ENCODE results near the gene NCOA3.

Gene NCOA3

GRCh38 chr20:47466213-47466612 is 35.5 kb upstream of the NCOA3 start:
- Histone ChIP-seq H2BK15ac (ENCODE audit: low read depth, poor library complexity, severe bottlenecking) (no peak overlapping the region), H3K79me1 (replicated peaks; ENCODE audit: low read length, poor library complexity, severe bottlenecking) (no peaks in the 10 kb centered on the region), H3K23ac (ENCODE audit: low read length in 2 of 2) (no peak overlapping the region), H3K4me3 (ENCODE audit: insufficient read depth in 1 of 2, low read depth in 1 of 2, low read length in 2 of 2) (no peak overlapping the region), H2BK120ac (ENCODE audit: low read depth, low read length) (no peak overlapping the region), H3K4me2 (ENCODE audit: low read length, poor library complexity, severe bottlenecking) (no peak overlapping the region), H2AK5ac (ENCODE audit: low read length, severe bottlenecking) (no peak overlapping the region), H2BK5ac (ENCODE audit: low read depth, low read length, poor library complexity, severe bottlenecking) (no peak overlapping the region), H4K91ac (ENCODE audit: low read length) (no peak overlapping the region), H3K27me3 (ENCODE audit: control insufficient read depth in 1 of 2, insufficient read depth in 1 of 2, low read length in 2 of 2) (no peaks in the 10 kb centered on the region), H3K9me3 (ENCODE audit: control insufficient read depth, low read length) (no peaks in the 10 kb centered on the region), H3K27ac (ENCODE audit: low read length, poor library complexity, severe bottlenecking) (no peak overlapping the region), H3K4ac (ENCODE audit: low read depth in 1 of 2, low read length in 2 of 2) (no peak overlapping the region), H4K8ac (ENCODE audit: low read length) (no peak overlapping the region), H3K18ac (ENCODE audit: low read depth in 1 of 2, low read length in 2 of 2) (no peak overlapping the region), H3K14ac (ENCODE audit: low read length in 2 of 2) (no peak overlapping the region), H3K9ac (ENCODE audit: low read length) (no peak overlapping the region), H3K36me3 (ENCODE audit: control insufficient read depth in 1 of 2, insufficient read depth in 2 of 2, low read depth in 1 of 2, low read length in 2 of 2) (no peaks in the 10 kb centered on the region), H2BK12ac (ENCODE audit: low read length in 2 of 2) (no peak overlapping the region), H2AFZ (ENCODE audit: low read depth, low read length) (no peak overlapping the region), H3K4me1 (ENCODE audit: control insufficient read depth, insufficient read depth, low read depth, low read length) (peaks cover 1% of the 10 kb centered on the region)
- WGBS = 99% methylated on average over 2 of the region's 2 CpGs
- no peak for DNase-seq

- 92% methylated on average over 14 of the region's 15 CpGs for WGBS
- H3K4me2 ChIP-seq (ENCODE audit: low read length, poor library complexity, severe bottlenecking) = no peak overlapping the region
Observed at GRCh38 chr20:47466704-47467459, 34.8 kb upstream of the NCOA3 start.

GRCh38 chr20:47468290-47469050 is 33.2 kb upstream of the NCOA3 start:
- Histone ChIP-seq H3K79me1 (replicated peaks; ENCODE audit: low read length, poor library complexity, severe bottlenecking) (no peaks in the 10 kb centered on the region), H3K27ac (ENCODE audit: low read length, poor library complexity, severe bottlenecking) (no peak overlapping the region), H3K9me3 (ENCODE audit: control insufficient read depth, low read length) (no peaks in the 10 kb centered on the region), H2AFZ (ENCODE audit: low read depth, low read length) (no peak overlapping the region), H2BK12ac (ENCODE audit: low read length in 2 of 2) (no peak overlapping the region), H3K23ac (ENCODE audit: low read length in 2 of 2) (no peak overlapping the region), H3K9ac (ENCODE audit: low read length) (no peak overlapping the region), H3K18ac (ENCODE audit: low read depth in 1 of 2, low read length in 2 of 2) (no peak overlapping the region), H2AK5ac (ENCODE audit: low read length, severe bottlenecking) (no peak overlapping the region), H4K91ac (ENCODE audit: low read length) (no peak overlapping the region), H2BK15ac (ENCODE audit: low read depth, poor library complexity, severe bottlenecking) (no peak overlapping the region), H3K4me1 (ENCODE audit: control insufficient read depth, insufficient read depth, low read depth, low read length) (peaks cover 1% of the 10 kb centered on the region), H3K4ac (ENCODE audit: low read depth in 1 of 2, low read length in 2 of 2) (no peak overlapping the region), H3K36me3 (ENCODE audit: control insufficient read depth in 1 of 2, insufficient read depth in 2 of 2, low read depth in 1 of 2, low read length in 2 of 2) (no peaks in the 10 kb centered on the region), H3K14ac (ENCODE audit: low read length in 2 of 2) (no peak overlapping the region), H2BK5ac (ENCODE audit: low read depth, low read length, poor library complexity, severe bottlenecking) (no peak overlapping the region), H3K27me3 (ENCODE audit: control insufficient read depth in 1 of 2, insufficient read depth in 1 of 2, low read length in 2 of 2) (no peaks in the 10 kb centered on the region), H3K4me3 (ENCODE audit: insufficient read depth in 1 of 2, low read depth in 1 of 2, low read length in 2 of 2) (no peak overlapping the region), H2BK120ac (ENCODE audit: low read depth, low read length) (no peak overlapping the region), H3K4me2 (ENCODE audit: low read length, poor library complexity, severe bottlenecking) (no peak overlapping the region), H4K8ac (ENCODE audit: low read length) (no peak overlapping the region)
- no peak for DNase-seq
- WGBS = 92% methylated on average over 12 of the region's 14 CpGs

More at GRCh38 chr20:47466704-47467459, 34.8 kb upstream of the NCOA3 start:
- H3K79me1 ChIP-seq (replicated peaks; ENCODE audit: low read length, poor library complexity, severe bottlenecking) = no peaks in the 10 kb centered on the region
- H3K27ac ChIP-seq (ENCODE audit: low read length, poor library complexity, severe bottlenecking) = no peak overlapping the region
- no peak overlapping the region for H2AFZ ChIP-seq (ENCODE audit: low read depth, low read length)
- H3K36me3 ChIP-seq (ENCODE audit: control insufficient read depth in 1 of 2, insufficient read depth in 2 of 2, low read depth in 1 of 2, low read length in 2 of 2) = no peaks in the 10 kb centered on the region
- no peak for DNase-seq
- no peak overlapping the region for H2BK15ac ChIP-seq (ENCODE audit: low read depth, poor library complexity, severe bottlenecking)
- no peak overlapping the region for H2BK5ac ChIP-seq (ENCODE audit: low read depth, low read length, poor library complexity, severe bottlenecking)
- H4K91ac ChIP-seq (ENCODE audit: low read length) = no peak overlapping the region
- H3K4me1 ChIP-seq (ENCODE audit: control insufficient read depth, insufficient read depth, low read depth, low read length) = peaks cover 1% of the 10 kb centered on the region
- no peak overlapping the region for H3K4ac ChIP-seq (ENCODE audit: low read depth in 1 of 2, low read length in 2 of 2)
- H3K14ac ChIP-seq (ENCODE audit: low read length in 2 of 2) = no peak overlapping the region
- no peak overlapping the region for H3K9ac ChIP-seq (ENCODE audit: low read length)
- no peak overlapping the region for H3K18ac ChIP-seq (ENCODE audit: low read depth in 1 of 2, low read length in 2 of 2)
- no peak overlapping the region for H2AK5ac ChIP-seq (ENCODE audit: low read length, severe bottlenecking)
- H2BK12ac ChIP-seq (ENCODE audit: low read length in 2 of 2) = no peak overlapping the region
- no peak overlapping the region for H3K4me3 ChIP-seq (ENCODE audit: insufficient read depth in 1 of 2, low read depth in 1 of 2, low read length in 2 of 2)
- H3K9me3 ChIP-seq (ENCODE audit: control insufficient read depth, low read length) = no peaks in the 10 kb centered on the region
- H4K8ac ChIP-seq (ENCODE audit: low read length) = no peak overlapping the region
- H3K27me3 ChIP-seq (ENCODE audit: control insufficient read depth in 1 of 2, insufficient read depth in 1 of 2, low read length in 2 of 2) = no peaks in the 10 kb centered on the region
- no peak overlapping the region for H3K23ac ChIP-seq (ENCODE audit: low read length in 2 of 2)
- H2BK120ac ChIP-seq (ENCODE audit: low read depth, low read length) = no peak overlapping the region

GRCh38 chr20:47475419-47476044 is 26.2 kb upstream of the NCOA3 start:
- Histone ChIP-seq H3K36me3 (ENCODE audit: control insufficient read depth in 1 of 2, insufficient read depth in 2 of 2, low read depth in 1 of 2, low read length in 2 of 2) (no peaks in the 10 kb centered on the region), H3K4me2 (ENCODE audit: low read length, poor library complexity, severe bottlenecking) (no peak overlapping the region), H3K9ac (ENCODE audit: low read length) (no peak overlapping the region), H3K4ac (ENCODE audit: low read depth in 1 of 2, low read length in 2 of 2) (no peak overlapping the region), H3K27me3 (ENCODE audit: control insufficient read depth in 1 of 2, insufficient read depth in 1 of 2, low read length in 2 of 2) (no peaks in the 10 kb centered on the region), H4K91ac (ENCODE audit: low read length) (no peak overlapping the region), H3K27ac (ENCODE audit: low read length, poor library complexity, severe bottlenecking) (no peak overlapping the region), H2BK15ac (ENCODE audit: low read depth, poor library complexity, severe bottlenecking) (no peak overlapping the region), H3K79me1 (replicated peaks; ENCODE audit: low read length, poor library complexity, severe bottlenecking) (no peaks in the 10 kb centered on the region), H3K23ac (ENCODE audit: low read length in 2 of 2) (no peak overlapping the region), H3K18ac (ENCODE audit: low read depth in 1 of 2, low read length in 2 of 2) (no peak overlapping the region), H2AFZ (ENCODE audit: low read depth, low read length) (no peak overlapping the region), H3K4me1 (ENCODE audit: control insufficient read depth, insufficient read depth, low read depth, low read length) (no peaks in the 10 kb centered on the region), H3K4me3 (ENCODE audit: insufficient read depth in 1 of 2, low read depth in 1 of 2, low read length in 2 of 2) (no peak overlapping the region), H4K8ac (ENCODE audit: low read length) (no peak overlapping the region), H2BK120ac (ENCODE audit: low read depth, low read length) (no peak overlapping the region), H3K9me3 (ENCODE audit: control insufficient read depth, low read length) (no peaks in the 10 kb centered on the region), H3K14ac (ENCODE audit: low read length in 2 of 2) (no peak overlapping the region), H2BK5ac (ENCODE audit: low read depth, low read length, poor library complexity, severe bottlenecking) (no peak overlapping the region), H2BK12ac (ENCODE audit: low read length in 2 of 2) (no peak overlapping the region), H2AK5ac (ENCODE audit: low read length, severe bottlenecking) (no peak overlapping the region)
- DNase-seq = no peak
- WGBS = 90% methylated on average over 4 of the region's 4 CpGs

All from mesenchymal stem cell (in vitro differentiated cells and primary cell).